ENCODE results near the gene ARF3.

Gene ARF3

GRCh38 chr12:48980953-48981756 lies 23.9 kb upstream of the ARF3 start:
- DNase-seq, result no peak

GRCh38 chr12:48980389-48980952 lies 23.2 kb upstream of the ARF3 start:
- peak; percentile 72 for DNase-seq

- DNase-seq, result peak; percentile 71
Observed at GRCh38 chr12:48979602-48980388, 22.5 kb upstream of the ARF3 start.

GRCh38 chr12:48978741-48979601 lies 21.7 kb upstream of the ARF3 start:
- no peak for DNase-seq

GRCh38 chr12:48978291-48978740 lies 21.0 kb upstream of the ARF3 start, which contains the start of gene WNT1:
WNT1 (plus strand) TSS chr12:48978322; CDS start chr12:48978651, 329 bp downstream.
- no peak for DNase-seq

GRCh38 chr12:48977290-48978281 lies 20.3 kb upstream of the ARF3 start:
- peak; percentile 95 for DNase-seq

GRCh38 chr12:48973941-48974673 lies 16.8 kb upstream of the ARF3 start:
- DNase-seq, result peak; percentile 71

GRCh38 chr12:48973531-48973930 lies 16.2 kb upstream of the ARF3 start:
- no peak for DNase-seq

GRCh38 chr12:48972952-48973483 lies 15.7 kb upstream of the ARF3 start:
- no peak for DNase-seq

- DNase-seq, result peak; percentile 79
Observed at GRCh38 chr12:48972213-48972951, 15.1 kb upstream of the ARF3 start.

- no peak for DNase-seq
Observed at GRCh38 chr12:48970702-48971334, 13.5 kb upstream of the ARF3 start.

GRCh38 chr12:48969833-48970701 lies 12.8 kb upstream of the ARF3 start:
- no peak for DNase-seq

GRCh38 chr12:48969160-48969771 lies 12.0 kb upstream of the ARF3 start:
- DNase-seq, result no peak

- DNase-seq, result no peak
Observed at GRCh38 chr12:48968467-48968866, 11.2 kb upstream of the ARF3 start.

GRCh38 chr12:48967991-48968390 lies 10.7 kb upstream of the ARF3 start:
- DNase-seq, result no peak

GRCh38 chr12:48966177-48966895 lies 9.0 kb upstream of the ARF3 start:
- DNase-seq, result no peak

GRCh38 chr12:48965298-48965838 lies 8.1 kb upstream of the ARF3 start:
- DNase-seq, result no peak
